ENCODE measurements around the gene UNC93B1.

UNC93B1 gene

GRCh38 chr11:68036141-68036716 is 32.3 kb upstream of the UNC93B1 start:
- DNase-seq (ENCODE audit: insufficient read length, low spot score) (no peak), FAIRE-seq (no peak)
- no peak for TF ChIP-seq POLR2A (IDR thresholded peaks at IDR 0.05; ENCODE audit: low read depth, low read length)

- FAIRE-seq, result no peak
- no peak for TF ChIP-seq POLR2A (IDR thresholded peaks at IDR 0.05; ENCODE audit: low read depth, low read length)
- DNase-seq (ENCODE audit: insufficient read length, low spot score), result no peak
Observed at GRCh38 chr11:68035266-68035876, 31.5 kb upstream of the UNC93B1 start.

GRCh38 chr11:68033708-68034045 is 29.8 kb upstream of the UNC93B1 start:
- DNase-seq (ENCODE audit: insufficient read length, low spot score), result no peak
- FAIRE-seq, result no peak
- TF ChIP-seq POLR2A (IDR thresholded peaks at IDR 0.05; ENCODE audit: low read depth, low read length), result no peak

- TF ChIP-seq POLR2A (IDR thresholded peaks at IDR 0.05; ENCODE audit: low read depth, low read length), result no peak
- DNase-seq (ENCODE audit: insufficient read length, low spot score), result no peak
- FAIRE-seq, result no peak
Observed at GRCh38 chr11:68032997-68033707, 29.3 kb upstream of the UNC93B1 start.

- DNase-seq (ENCODE audit: insufficient read length, low spot score) (no peak), FAIRE-seq (no peak)
- no peak for TF ChIP-seq POLR2A (IDR thresholded peaks at IDR 0.05; ENCODE audit: low read depth, low read length)
Observed at GRCh38 chr11:68032003-68032402, 28.1 kb upstream of the UNC93B1 start.

- DNase-seq (ENCODE audit: insufficient read length, low spot score), result no peak
- no peak for TF ChIP-seq POLR2A (IDR thresholded peaks at IDR 0.05; ENCODE audit: low read depth, low read length)
- no peak for FAIRE-seq
Observed at GRCh38 chr11:68031144-68031464, 27.2 kb upstream of the UNC93B1 start.

- FAIRE-seq, result no peak
- TF ChIP-seq POLR2A (IDR thresholded peaks at IDR 0.05; ENCODE audit: low read depth, low read length), result peak; percentile 53; the same call in 1 of the 2 replicates
- peak; percentile 94 for DNase-seq (ENCODE audit: insufficient read length, low spot score)
Observed at GRCh38 chr11:68030318-68031143, 26.6 kb upstream of the UNC93B1 start, which contains the start of gene NDUFS8. Gene NDUFS8 (plus strand): TSS chr11:68030681. CDS start chr11:68032152, 1,471 bp downstream.

GRCh38 chr11:68028802-68029545 is 25.1 kb upstream of the UNC93B1 start:
- no peak for TF ChIP-seq POLR2A (IDR thresholded peaks at IDR 0.05; ENCODE audit: low read depth, low read length)
- FAIRE-seq (no peak), DNase-seq (ENCODE audit: insufficient read length, low spot score) (no peak)

- no peak for TF ChIP-seq POLR2A (IDR thresholded peaks at IDR 0.05; ENCODE audit: low read depth, low read length)
- no peak for FAIRE-seq
- DNase-seq (ENCODE audit: insufficient read length, low spot score), result no peak
Observed at GRCh38 chr11:68027667-68028066, 23.8 kb upstream of the UNC93B1 start.

- no peak for DNase-seq (ENCODE audit: insufficient read length, low spot score)
- no peak for FAIRE-seq
- no peak for TF ChIP-seq POLR2A (IDR thresholded peaks at IDR 0.05; ENCODE audit: low read depth, low read length)
Observed at GRCh38 chr11:68026391-68027105, 22.7 kb upstream of the UNC93B1 start.

GRCh38 chr11:68025047-68025446 is 21.1 kb upstream of the UNC93B1 start:
- no peak for FAIRE-seq
- TF ChIP-seq POLR2A (IDR thresholded peaks at IDR 0.05; ENCODE audit: low read depth, low read length), result no peak
- no peak for DNase-seq (ENCODE audit: insufficient read length, low spot score)

GRCh38 chr11:68024508-68024907 is 20.6 kb upstream of the UNC93B1 start:
- no peak for DNase-seq (ENCODE audit: insufficient read length, low spot score)
- TF ChIP-seq POLR2A (IDR thresholded peaks at IDR 0.05; ENCODE audit: low read depth, low read length), result no peak
- no peak for FAIRE-seq

GRCh38 chr11:68022531-68022930 is 18.6 kb upstream of the UNC93B1 start:
- FAIRE-seq (no peak), DNase-seq (ENCODE audit: insufficient read length, low spot score) (no peak)
- no peak for TF ChIP-seq POLR2A (IDR thresholded peaks at IDR 0.05; ENCODE audit: low read depth, low read length)

Measured in H54 (cell line).